HG03064 (cell line): ENCODE data around the gene HS1BP3.

Experiments used
- ATAC-seq: cut with Tn5 transposase; IDR thresholded peaks from one replicate; pipeline ENCODE4 v1.9.1; 2021; ENCODE audit warnings: low read depth; ENCODE audit not compliant: unreplicated experiment

Gene HS1BP3

GRCh38 chr2:20633001-20633400 is 17.9 kb downstream of the HS1BP3 start:
- no peak for ATAC-seq

- no peak for ATAC-seq
Measured at GRCh38 chr2:20632446-20632990, 18.4 kb downstream of the HS1BP3 start.

GRCh38 chr2:20631617-20632307 is 19.1 kb downstream of the HS1BP3 start:
- no peak for ATAC-seq

DNA sequence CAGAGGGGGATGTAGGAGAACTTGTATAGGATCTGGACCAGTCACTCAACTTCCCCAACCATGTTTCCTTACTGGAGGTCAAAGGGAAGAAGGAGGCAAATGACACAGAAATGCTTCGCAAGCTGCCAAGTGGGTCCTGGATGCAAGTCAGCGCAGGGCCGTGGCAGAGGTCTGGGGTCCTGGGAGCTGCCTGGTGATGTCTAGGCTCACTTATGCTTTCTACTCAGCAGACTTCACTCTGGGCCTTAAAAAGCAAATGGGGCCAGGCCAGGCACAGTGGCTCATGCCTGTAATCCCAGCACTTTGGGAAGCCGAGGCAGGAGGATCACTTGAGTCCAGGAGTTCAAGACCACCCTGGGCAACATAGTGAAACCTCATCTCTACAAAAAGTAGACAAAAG is 19.9 kb downstream of the HS1BP3 start:
- ATAC-seq = no peak

DNA sequence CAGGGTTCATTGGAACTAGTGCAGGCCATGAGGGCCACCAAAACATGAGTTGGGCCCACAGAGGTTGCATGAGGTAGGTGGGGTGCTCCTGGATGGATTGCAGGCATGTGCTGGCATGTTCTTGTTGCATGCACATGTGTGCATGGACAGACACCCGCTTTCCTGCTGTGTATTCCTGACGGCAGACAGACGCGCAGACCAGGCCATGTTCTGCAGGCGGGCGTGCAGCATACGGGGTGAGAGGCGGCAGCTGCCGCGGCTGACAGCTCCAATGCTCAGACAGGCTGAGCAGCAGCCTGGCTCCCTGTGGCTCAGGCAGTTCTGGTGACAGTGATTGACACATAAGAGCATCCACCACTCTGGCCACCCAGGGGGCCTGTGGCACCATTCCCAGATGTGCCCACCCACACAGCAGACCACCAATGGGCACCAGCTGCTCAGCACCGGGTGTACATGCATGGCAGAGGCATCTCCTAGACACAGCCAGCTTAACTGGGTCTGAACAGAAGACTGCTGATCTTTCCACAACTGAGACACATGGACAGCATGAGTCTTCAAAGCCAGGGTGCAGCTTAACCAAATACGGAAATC is 21.2 kb downstream of the HS1BP3 start:
- no peak for ATAC-seq

- no peak for ATAC-seq
Measured at GRCh38 chr2:20629181-20629580, 21.7 kb downstream of the HS1BP3 start.

DNA sequence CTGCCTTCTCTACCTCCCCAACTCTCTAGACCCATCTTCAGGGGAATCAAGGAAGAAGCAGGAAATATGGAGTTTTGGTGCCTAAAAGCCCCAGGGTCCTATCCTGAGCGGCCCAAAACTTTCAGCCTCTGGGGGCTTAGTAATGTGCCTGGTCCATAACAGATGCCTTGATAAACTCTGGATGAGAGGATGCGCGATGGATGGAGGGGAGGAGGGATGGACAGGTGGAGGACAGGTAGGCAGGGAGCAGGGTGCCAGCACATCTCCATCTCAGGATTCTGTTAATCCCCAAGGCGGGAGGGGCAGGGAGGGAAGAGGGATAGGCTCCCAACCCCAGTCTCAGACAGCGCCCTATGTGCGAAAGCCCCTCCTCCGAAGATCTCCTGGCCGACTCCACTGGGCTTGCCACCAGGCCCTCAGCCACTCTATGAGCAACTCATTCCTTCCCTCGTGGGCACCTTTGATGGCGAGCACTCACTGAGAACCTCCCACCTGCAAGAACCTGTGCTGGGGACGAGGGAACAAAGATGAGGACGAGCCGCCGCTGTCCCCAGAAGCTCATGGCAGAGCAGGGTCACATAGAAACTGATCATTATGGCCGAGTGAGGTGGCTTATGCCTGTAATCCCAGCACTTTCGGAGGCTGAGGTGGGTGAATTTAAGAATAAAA is 23.1 kb downstream of the HS1BP3 start:
- no peak for ATAC-seq

DNA sequence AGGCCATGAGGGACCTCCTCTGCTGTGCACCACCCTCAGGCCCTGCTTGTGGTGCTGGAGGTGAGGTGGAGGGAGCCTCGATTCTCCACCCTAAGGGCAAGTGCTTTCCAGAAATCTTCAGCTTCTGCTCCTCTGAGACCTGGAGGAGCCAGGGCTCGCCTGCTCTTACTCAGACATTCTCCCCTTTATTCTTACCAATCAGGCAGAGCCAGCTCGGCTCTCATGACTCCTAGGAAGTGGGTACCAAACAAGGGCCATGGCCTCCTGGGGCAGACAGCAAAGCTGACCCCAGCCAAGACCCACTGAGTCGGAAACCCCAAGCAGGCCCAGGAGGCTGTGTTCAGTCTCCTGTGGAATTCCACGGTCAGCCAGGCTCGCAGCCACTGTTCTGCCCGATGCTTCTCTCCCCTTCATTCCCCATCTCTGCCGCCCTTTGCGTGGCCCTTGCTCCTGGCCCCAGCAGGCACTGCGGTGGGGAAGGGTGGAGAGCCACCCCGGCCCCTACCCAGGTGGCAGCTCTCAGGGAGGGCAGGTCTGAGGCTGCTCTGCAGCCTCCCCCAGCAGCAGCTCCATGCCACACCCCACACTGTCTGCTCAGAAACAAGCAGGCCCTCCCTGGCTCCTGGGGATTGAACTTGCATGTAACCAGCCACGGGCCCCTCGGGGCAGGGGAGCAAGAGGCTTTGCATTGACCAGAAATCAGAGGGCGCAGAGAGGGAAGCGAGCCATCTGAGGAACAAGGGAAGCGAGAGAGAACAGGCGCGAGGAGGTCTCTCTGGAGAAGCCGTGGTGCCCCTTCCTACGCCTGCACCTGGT is 24.0 kb downstream of the HS1BP3 start:
- ATAC-seq = no peak

DNA sequence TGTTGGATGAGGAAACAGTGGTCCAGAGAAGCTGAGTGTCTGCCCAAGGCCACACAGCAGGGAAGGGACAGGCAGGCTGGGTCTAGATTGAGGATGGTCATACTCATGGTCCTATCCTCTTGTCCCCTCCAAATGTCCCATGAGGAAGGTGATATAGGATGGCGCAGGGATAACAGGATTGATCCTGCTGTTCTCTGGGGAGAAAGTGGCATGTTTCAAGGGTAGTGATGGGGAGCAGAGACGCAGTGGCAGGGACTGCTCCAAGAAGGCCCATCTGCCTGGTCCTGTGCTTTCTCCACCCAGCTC is 24.6 kb downstream of the HS1BP3 start:
- ATAC-seq = no peak

DNA sequence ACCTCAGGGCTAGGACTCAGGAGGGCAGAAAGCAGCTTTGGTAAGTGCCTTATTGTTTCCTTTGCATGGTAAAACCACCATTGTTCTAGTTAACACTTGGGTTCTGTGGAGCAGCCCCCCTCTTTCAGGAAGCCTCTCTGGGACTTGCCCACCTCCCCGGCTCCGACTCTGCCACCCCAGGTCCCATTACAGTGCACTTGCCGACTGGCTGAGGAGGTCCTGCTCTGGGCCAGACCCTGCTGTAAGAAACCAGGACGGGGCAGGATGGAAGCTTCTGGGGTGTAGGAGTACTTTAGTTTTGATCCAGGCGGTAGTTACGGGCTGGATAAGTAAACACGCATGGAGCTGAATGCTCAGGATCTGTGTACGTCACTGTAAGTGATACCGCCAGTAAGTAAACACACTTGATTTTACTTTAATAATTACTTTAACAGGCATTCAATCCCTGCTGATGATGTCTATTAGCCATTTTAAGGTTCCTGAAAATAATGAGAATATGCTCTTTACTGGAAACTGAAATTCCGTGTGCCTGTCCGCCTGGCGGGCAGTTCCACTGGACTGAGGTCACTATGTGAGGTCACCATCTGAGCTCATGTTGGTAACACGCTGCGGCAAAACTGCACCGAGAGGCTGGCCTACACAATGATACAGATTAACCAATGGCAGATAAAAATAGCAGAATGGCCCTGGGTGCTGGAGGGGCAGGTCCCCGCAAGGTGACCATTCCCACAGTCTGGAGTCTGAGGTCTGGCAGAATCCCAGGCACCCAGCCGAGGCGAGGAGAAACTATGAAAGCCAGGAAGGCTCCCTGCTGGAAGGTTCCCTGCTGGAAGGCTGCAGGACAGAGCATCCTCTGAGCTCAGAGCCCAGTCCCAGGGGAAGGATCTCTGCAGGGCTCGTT is 25.2 kb downstream of the HS1BP3 start:
- no peak for ATAC-seq

DNA sequence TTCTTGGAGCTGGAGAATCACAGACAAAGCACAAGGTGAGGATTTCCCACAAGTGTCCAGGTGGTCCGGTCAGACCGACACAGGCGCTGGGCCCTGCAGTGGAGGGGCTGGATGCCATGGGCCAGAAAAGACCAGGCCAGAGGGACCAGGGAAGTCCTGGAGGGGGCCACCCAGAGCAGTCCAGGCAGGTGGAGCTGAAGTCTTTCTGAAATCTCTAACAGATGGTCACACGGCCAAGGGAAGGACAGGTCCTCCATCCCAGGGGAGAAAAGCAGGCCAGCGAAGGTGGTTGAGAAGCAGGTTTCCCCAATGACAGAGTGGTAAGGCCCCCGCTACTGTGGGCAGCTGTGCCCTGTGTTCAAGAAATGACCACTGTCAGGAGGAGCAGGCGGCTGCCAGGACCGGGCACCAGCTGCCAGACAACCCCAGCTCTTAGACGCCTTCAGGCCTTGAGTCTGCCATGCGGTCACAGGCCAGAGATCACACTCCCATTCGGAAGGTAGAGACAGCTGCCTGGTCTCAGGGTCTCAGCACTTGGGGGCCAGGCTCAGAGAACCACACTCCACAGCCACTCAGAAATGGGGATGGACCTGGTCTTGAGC is 25.9 kb downstream of the HS1BP3 start:
- ATAC-seq = no peak

GRCh38 chr2:20624156-20624883 is 26.6 kb downstream of the HS1BP3 start:
- no peak for ATAC-seq

DNA sequence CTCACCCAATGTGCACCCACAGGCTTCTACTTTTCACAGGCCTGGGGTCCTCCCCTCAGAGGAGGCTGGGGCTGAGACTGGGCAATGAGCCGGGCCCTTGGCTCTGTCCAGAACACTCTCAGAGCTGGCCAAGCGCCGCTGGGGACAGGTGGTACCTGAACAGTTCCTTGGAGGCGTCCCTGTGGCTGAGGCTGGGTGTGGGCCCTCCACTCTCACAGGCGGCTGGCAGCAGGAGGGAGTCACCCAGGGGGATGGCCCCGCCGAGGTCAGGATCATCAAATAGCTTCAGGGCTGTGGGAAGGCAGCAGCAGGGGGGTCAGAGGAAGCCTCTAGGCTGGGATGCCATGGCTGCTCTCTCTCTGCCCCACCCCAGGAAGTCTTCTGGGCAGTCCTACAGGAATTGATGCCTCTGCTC is 27.1 kb downstream of the HS1BP3 start:
- ATAC-seq = no peak

DNA sequence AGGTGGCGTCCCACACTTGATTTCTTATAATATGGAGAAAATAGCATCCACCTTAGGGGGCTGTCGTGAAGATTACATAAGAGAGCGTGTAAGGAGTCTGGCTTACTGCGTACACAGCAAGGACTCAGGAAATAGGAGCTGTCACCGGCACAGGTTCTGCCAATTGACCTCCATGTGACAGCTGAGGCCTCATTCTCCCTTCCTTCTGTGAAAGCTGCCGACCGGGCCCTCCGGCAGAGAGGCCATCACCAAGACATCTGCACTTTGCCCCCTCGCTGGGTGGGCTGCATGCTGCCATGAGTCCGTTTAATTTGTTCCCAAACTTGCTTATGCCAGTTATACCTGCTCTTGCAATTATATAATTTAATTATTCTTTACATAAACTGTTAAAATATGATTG is 27.7 kb downstream of the HS1BP3 start:
- no peak for ATAC-seq

GRCh38 chr2:20622731-20623130 is 28.2 kb downstream of the HS1BP3 start:
- ATAC-seq = no peak

- no peak for ATAC-seq
Measured at GRCh38 chr2:20622296-20622686, 28.6 kb downstream of the HS1BP3 start.

DNA sequence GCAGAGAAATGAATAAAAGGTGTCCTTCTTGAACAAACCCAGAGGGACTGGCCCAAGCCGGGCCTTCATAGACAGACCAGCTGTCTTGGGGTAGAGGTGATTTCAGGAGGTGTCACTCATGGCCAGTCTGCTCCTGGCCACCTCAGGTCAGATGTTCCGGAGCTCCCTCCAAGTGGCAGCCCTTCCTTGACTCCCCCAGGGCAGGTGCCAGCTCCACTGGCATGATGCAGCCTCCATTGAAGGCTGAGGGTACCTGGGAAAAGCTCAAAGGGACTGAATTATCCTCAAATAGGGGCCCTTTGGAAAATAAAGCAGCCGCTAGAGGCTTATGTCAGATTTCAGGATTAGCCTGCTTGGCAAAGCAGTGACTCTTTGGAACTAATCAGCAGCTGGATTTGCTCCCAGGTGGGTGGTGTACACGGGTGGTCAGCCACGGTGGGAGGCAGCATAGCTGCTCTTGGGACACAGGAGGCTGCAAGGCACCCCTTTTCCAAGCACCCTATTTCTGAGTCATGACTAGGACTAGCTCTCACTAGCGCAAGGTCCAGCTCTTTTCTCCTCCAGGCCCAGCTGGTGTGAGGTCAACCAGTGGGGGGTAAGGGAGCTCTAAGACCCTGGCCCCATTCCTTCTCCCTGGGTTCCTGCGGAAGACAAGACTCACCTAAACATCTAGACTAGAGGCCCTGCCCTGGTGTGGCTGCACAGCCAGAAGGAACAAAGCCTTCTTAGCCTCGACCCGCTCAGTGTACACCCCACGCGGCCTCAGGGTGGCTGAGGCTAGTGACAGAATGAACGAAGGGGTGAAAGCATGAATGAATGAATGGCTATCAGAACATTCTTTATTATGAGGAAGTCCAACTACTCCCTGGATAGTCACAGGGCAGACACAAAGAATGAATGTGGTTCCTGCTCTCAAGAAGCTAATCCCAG is 29.3 kb downstream of the HS1BP3 start:
- ATAC-seq = no peak
